Right ventricle myocardium superior (tissue), 1 donor: Measurements from ENCODE around the gene EFNA3. TPM values are rescaled to one million over a fixed set of nuclear protein-coding genes. Genes with fewer than 3 reads are reported as not detected.

Experiments used
- ATAC-seq: fragments of 200-7000 bp; cut with Tn5 transposase; one replicate; pipeline ENCODE4 v1.9.1; 2020; ENCODE audit warnings: mild to moderate bottlenecking; ENCODE audit not compliant: poor library complexity
- DNase-seq: peaks from one replicate; pipeline ENCODE4 v3.0.0-alpha.2; 2020
- intact Hi-C: fragments of 100-400 bp; cut with DNase I; formaldehyde crosslinking; loops from one replicate; pipeline ENCODE4 v1.11.2; 2022
- total RNA-seq: library from RNA; stranded (reverse); fragmentation: NEBNext Ultra II Directional; extraction: Animal tissue kit (Norgen Biotek cat#: 25700); gene quantifications from one replicate; pipeline ENCODE4 v1.2.1, GENCODE V29; 2021
- donor health status: DM: no; HTN: yes; CAD: no; lungs with severe emphysema.

EFNA3 gene
- total RNA-seq, 1 donor from 2014 or later = 0.75 TPM

- DNase-seq = no peak
- no peak for ATAC-seq
- intact Hi-C loops = no loop called here
Observed at GRCh38 chr1:155123801-155124200, 45.2 kb downstream of the EFNA3 start.

GRCh38 chr1:155124503-155125463 lies 46.1 kb downstream of the EFNA3 start:
- DNase-seq = no peak
- ATAC-seq = no peak
- intact Hi-C loops = loop anchor here (5.0 kb wide), 2 partner anchors 32 to 43 kb away; no protein-coding TSS in a partner anchor

GRCh38 chr1:155125511-155125945 lies 46.9 kb downstream of the EFNA3 start:
- DNase-seq (no peak), ATAC-seq (no peak)
- intact Hi-C loops = loop anchor here (5.0 kb wide), 2 partner anchors 33 to 42 kb away; no protein-coding TSS in a partner anchor

GRCh38 chr1:155125946-155126555 lies 47.4 kb downstream of the EFNA3 start:
- intact Hi-C loops = loop anchor here (5.0 kb wide), 2 partner anchors 34 to 41 kb away; no protein-coding TSS in a partner anchor
- DNase-seq (peak; percentile 78), ATAC-seq (peak; percentile 1)

GRCh38 chr1:155126556-155127104 lies 48.0 kb downstream of the EFNA3 start:
- intact Hi-C loops = loop anchor here (5.0 kb wide), 2 partner anchors 34 to 41 kb away; no protein-coding TSS in a partner anchor
- ATAC-seq (peak; percentile 0), DNase-seq (peak; percentile 50)

GRCh38 chr1:155127105-155127966 lies 48.7 kb downstream of the EFNA3 start, which contains the start of gene EFNA1:
Gene EFNA1 (plus strand): TSS chr1:155127876. CDS start chr1:155127978, 102 bp downstream.
- peak; percentile 79 for ATAC-seq
- peak; percentile 84 for DNase-seq
- intact Hi-C loops = loop anchor here (5.0 kb wide), 2 partner anchors 35 to 40 kb away; no protein-coding TSS in a partner anchor

- DNase-seq (no peak), ATAC-seq (no peak)
- intact Hi-C loops = loop anchor here (5.0 kb wide), 2 partner anchors 36 to 39 kb away; no protein-coding TSS in a partner anchor
Observed at GRCh38 chr1:155127967-155128754, 49.5 kb downstream of the EFNA3 start.

GRCh38 chr1:155128755-155129473 lies 50.3 kb downstream of the EFNA3 start:
- intact Hi-C loops = loop anchor here (5.0 kb wide), 2 partner anchors 37 to 38 kb away; no protein-coding TSS in a partner anchor
- ATAC-seq (peak; percentile 9), DNase-seq (peak; percentile 55)

- DNase-seq (no peak), ATAC-seq (no peak)
- intact Hi-C loops = no loop called here
Observed at GRCh38 chr1:155130272-155131006, 51.8 kb downstream of the EFNA3 start.

GRCh38 chr1:155131285-155131684 lies 52.6 kb downstream of the EFNA3 start:
- intact Hi-C loops = no loop called here
- ATAC-seq = peak; percentile 1
- peak; percentile 74 for DNase-seq

- no peak for ATAC-seq
- no peak for DNase-seq
- intact Hi-C loops = no loop called here
Observed at GRCh38 chr1:155131856-155132255, 53.2 kb downstream of the EFNA3 start.

- ATAC-seq (no peak), DNase-seq (no peak)
- intact Hi-C loops = no loop called here
Observed at GRCh38 chr1:155133799-155134281, 55.2 kb downstream of the EFNA3 start.

- intact Hi-C loops = no loop called here
- DNase-seq (no peak), ATAC-seq (no peak)
Observed at GRCh38 chr1:155134322-155134721, 55.7 kb downstream of the EFNA3 start.

GRCh38 chr1:155134880-155135414 lies 56.3 kb downstream of the EFNA3 start:
- ATAC-seq = peak; percentile 55
- intact Hi-C loops = no loop called here
- DNase-seq = peak; percentile 88

- peak; percentile 97 for DNase-seq
- peak; percentile 94 for ATAC-seq
- intact Hi-C loops = no loop called here
Observed at GRCh38 chr1:155135415-155136028, 56.9 kb downstream of the EFNA3 start, which contains the start of gene SLC50A1. Gene SLC50A1 (plus strand): TSS chr1:155135852. CDS start chr1:155135912, 60 bp downstream.
